ENCODE data around the gene NEUROD2. TPM values are rescaled to one million over a fixed set of nuclear protein-coding genes. Genes with fewer than 3 reads are reported as not detected.

NEUROD2 gene
- total and polyA plus RNA-seq, 2 donors (not counting 3 experiments of a cell fraction or from before 2014, with no cell fraction given), result not detected

DNA sequence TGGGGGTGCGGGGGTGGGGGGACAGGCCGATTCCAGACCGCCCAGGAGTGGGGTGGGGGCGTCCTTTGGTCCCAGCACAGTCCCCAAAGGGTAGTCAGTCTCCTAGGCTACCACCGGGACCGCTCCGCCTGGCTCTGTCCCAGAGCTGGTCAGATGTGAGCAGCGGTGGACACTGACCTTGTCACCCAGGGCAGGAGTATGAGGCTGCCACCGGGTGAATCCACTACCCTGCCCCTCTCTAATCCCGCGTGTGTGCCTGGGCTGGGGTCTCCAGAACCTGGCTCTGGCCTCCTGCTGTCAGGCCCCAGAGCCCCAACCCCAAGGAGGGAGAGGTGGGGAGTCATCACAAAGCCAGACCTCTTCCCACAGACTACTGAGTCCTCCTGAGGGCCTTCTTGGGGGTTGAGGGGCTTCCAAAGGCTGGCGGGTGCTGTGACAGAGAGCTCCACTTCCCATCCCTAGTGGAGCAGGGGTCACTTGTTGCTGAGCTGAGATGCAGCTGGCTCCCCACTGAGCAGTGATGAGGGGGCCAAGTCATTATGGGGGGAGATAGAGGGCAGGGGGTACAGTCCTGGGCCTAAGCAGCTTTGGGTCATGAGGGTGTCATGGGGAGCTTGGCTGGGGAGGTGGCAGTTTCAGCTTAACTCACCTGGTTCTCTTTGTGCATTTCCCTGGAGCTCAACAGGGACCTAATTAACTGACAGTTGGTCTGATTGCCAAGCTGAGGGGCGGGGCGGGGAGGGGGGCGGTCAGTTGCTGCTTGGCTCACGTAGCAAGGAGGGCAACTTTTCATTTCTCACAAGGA lies 20.2 kb upstream of the NEUROD2 start:
- Histone ChIP-seq H3K36me3 (ENCODE audit: control insufficient read depth in 2 of 2, extremely low read depth in 1 of 2, insufficient read depth in 2 of 2, low read length in 2 of 2) (no peaks in the 10 kb centered on the region), H3K27me3 (ENCODE audit: control insufficient read depth in 2 of 2, insufficient read depth in 2 of 2, low read length in 2 of 2) (peaks cover 56 to 64% of the 10 kb centered on the region in 2 experiments), H3K9me3 (replicated peaks; ENCODE audit: control insufficient read depth, insufficient read depth, low read length) (no peaks in the 10 kb centered on the region), H3K4me2 (ENCODE audit: insufficient read depth, low read length) (no peak overlapping the region), H3K4me3 (replicated peaks in 1 of 3; ENCODE audit: insufficient read depth in 1 of 3, low read depth in 1 of 3, low read length in 3 of 3) (no peak overlapping the region), H3K4me1 (ENCODE audit: control insufficient read depth, extremely low read depth, insufficient read depth, low read length) (no peaks in the 10 kb centered on the region), H3K27ac (ENCODE audit: insufficient read depth, low read depth, low read length) (no peak overlapping the region), H2AFZ (ENCODE audit: low read depth, low read length) (no peak overlapping the region), H3K79me2 (ENCODE audit: control insufficient read depth, insufficient read depth, low read length) (no peaks in the 10 kb centered on the region), H4K20me1 (replicated peaks; ENCODE audit: control insufficient read depth, extremely low read depth, insufficient read depth, low read length) (no peaks in the 10 kb centered on the region), H3K9ac (replicated peaks; ENCODE audit: extremely low read depth, insufficient read depth, low read length) (no peak overlapping the region), H3K9me1 (replicated peaks; ENCODE audit: control insufficient read depth, extremely low read depth, insufficient read depth, low read length) (no peaks in the 10 kb centered on the region)
- dilution Hi-C loops (cut with MboI; ENCODE audit: extremely low pct_ligation_motif_present, low sequenced_read_pairs) (no loop called here), intact Hi-C loops (cut with micrococcal nuclease) (loop anchor here (10.0 kb wide), 1 partner anchor 327 kb away; no protein-coding TSS in a partner anchor)
- TF ChIP-seq JUN (IDR thresholded peaks at IDR 0.05; ENCODE audit: borderline replicate concordance, insufficient read depth, insufficient read length, low read depth) (no peak), POLR2AphosphoS5 (IDR thresholded peaks at IDR 0.05; ENCODE audit: insufficient read depth, low read depth, low read length) (no peak)
- TF ChIP-seq, protein P1, sequence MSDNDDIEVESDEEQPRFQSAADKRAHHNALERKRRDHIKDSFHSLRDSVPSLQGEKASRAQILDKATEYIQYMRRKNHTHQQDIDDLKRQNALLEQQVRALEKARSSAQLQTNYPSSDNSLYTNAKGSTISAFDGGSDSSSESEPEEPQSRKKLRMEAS (IDR thresholded peaks at IDR 0.05; ENCODE audit: insufficient read depth, insufficient read length), result no peak
- ChIA-PET POLR2A (no interaction called here), CTCF (interaction anchor here (1.0 to 1.9 kb wide), 7 partner anchors 10 to 101 kb away, joined by 3 to 8 read pairs (median 4); partner anchors contain the start of gene PNMT)
- no TSS peak for BruUV-seq (replicated peaks)
- FAIRE-seq, result no peak
- no peak for DNase-seq (ENCODE audit: low read depth, low spot score)

DNA sequence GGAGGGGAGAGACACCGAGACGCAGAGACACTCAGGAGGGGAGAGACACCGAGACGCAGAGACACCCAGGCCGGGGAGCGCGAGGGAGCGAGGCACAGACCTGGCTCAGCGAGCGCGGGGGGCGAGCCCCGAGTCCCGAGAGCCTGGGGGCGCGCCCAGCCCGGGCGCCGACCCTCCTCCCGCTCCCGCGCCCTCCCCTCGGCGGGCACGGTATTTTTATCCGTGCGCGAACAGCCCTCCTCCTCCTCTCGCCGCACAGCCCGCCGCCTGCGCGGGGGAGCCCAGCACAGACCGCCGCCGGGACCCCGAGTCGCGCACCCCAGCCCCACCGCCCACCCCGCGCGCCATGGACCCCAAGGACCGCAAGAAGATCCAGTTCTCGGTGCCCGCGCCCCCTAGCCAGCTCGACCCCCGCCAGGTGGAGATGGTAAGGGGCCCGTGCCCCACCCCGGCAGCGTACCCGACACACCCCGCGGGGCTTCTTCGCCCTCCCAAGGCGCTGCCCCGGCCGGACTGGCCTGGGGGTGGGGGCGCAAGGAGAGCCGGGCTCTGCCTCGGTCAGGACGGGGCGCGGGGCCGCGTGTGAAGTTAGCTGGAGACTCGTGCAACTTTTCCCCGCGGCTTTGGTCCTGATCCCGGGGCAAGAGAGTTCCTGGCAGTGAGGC lies 19.5 kb upstream of the NEUROD2 start:
- Histone ChIP-seq H3K27me3 (ENCODE audit: control insufficient read depth in 2 of 2, insufficient read depth in 2 of 2, low read length in 2 of 2) (peaks cover 56 to 62% of the 10 kb centered on the region in 2 experiments), H3K79me2 (ENCODE audit: control insufficient read depth, insufficient read depth, low read length) (no peaks in the 10 kb centered on the region), H3K4me2 (ENCODE audit: insufficient read depth, low read length) (no peak overlapping the region), H3K27ac (ENCODE audit: insufficient read depth, low read depth, low read length) (no peak overlapping the region), H4K20me1 (replicated peaks; ENCODE audit: control insufficient read depth, extremely low read depth, insufficient read depth, low read length) (no peaks in the 10 kb centered on the region), H3K9ac (replicated peaks; ENCODE audit: extremely low read depth, insufficient read depth, low read length) (no peak overlapping the region), H3K9me1 (replicated peaks; ENCODE audit: control insufficient read depth, extremely low read depth, insufficient read depth, low read length) (no peaks in the 10 kb centered on the region), H3K4me3 (replicated peaks in 1 of 3; ENCODE audit: insufficient read depth in 1 of 3, low read depth in 1 of 3, low read length in 3 of 3) (no peak overlapping the region), H3K4me1 (ENCODE audit: control insufficient read depth, extremely low read depth, insufficient read depth, low read length) (no peaks in the 10 kb centered on the region), H3K9me3 (replicated peaks; ENCODE audit: control insufficient read depth, insufficient read depth, low read length) (no peaks in the 10 kb centered on the region), H2AFZ (ENCODE audit: low read depth, low read length) (no peak overlapping the region), H3K36me3 (ENCODE audit: control insufficient read depth in 2 of 2, extremely low read depth in 1 of 2, insufficient read depth in 2 of 2, low read length in 2 of 2) (no peaks in the 10 kb centered on the region)
- TF ChIP-seq FOS (IDR thresholded peaks at IDR 0.05; ENCODE audit: borderline replicate concordance, insufficient read depth, low read length) (no peak), EZH2 (IDR thresholded peaks at IDR 0.05; ENCODE audit: borderline replicate concordance, low read depth, low read length, severe bottlenecking) (peak; percentile 92), MYC (IDR thresholded peaks at IDR 0.05; ENCODE audit: low read depth, low read length) (no peak), POLR2A (IDR thresholded peaks at IDR 0.05; ENCODE audit: low read depth, low read length) (no peak), POLR2AphosphoS5 (IDR thresholded peaks at IDR 0.05; ENCODE audit: insufficient read depth, low read depth, low read length) (no peak)
- TF ChIP-seq, protein P1 (IDR thresholded peaks at IDR 0.05; ENCODE audit: insufficient read depth, insufficient read length), result no peak
- TF ChIP-seq, protein P2, sequence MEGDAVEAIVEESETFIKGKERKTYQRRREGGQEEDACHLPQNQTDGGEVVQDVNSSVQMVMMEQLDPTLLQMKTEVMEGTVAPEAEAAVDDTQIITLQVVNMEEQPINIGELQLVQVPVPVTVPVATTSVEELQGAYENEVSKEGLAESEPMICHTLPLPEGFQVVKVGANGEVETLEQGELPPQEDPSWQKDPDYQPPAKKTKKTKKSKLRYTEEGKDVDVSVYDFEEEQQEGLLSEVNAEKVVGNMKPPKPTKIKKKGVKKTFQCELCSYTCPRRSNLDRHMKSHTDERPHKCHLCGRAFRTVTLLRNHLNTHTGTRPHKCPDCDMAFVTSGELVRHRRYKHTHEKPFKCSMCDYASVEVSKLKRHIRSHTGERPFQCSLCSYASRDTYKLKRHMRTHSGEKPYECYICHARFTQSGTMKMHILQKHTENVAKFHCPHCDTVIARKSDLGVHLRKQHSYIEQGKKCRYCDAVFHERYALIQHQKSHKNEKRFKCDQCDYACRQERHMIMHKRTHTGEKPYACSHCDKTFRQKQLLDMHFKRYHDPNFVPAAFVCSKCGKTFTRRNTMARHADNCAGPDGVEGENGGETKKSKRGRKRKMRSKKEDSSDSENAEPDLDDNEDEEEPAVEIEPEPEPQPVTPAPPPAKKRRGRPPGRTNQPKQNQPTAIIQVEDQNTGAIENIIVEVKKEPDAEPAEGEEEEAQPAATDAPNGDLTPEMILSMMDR (IDR thresholded peaks at IDR 0.05; ENCODE audit: extremely low read depth in 1 of 2, insufficient read depth in 1 of 2, low read depth in 1 of 2, low read length in 2 of 2), result no peak
- intact Hi-C loops (cut with micrococcal nuclease) (loop anchor here (10.0 kb wide), 1 partner anchor 328 kb away; no protein-coding TSS in a partner anchor), dilution Hi-C loops (cut with MboI; ENCODE audit: extremely low pct_ligation_motif_present, low sequenced_read_pairs) (no loop called here)
- CTCF ChIA-PET, result interaction anchor here (1.2 to 1.9 kb wide), 4 partner anchors 10 to 100 kb away, joined by 3 to 8 read pairs (median 4); no protein-coding TSS in a partner anchor
- BruUV-seq (replicated peaks), result no TSS peak
- no peak for FAIRE-seq
- DNase-seq (ENCODE audit: low read depth, low spot score), result no peak
- POLR2A ChIA-PET, result no interaction called here

Data from endothelial cell of umbilical vein (primary cell).